SHP77 treated with DMSO at 0.1 percent for 48 hours (cell line): Measurements from ENCODE around the gene CERS5.
"Not testable (repeated sequence)": the region's sequence is repeated elsewhere in the genome, so short reads cannot be mapped to it uniquely, and the experiment has no call there.

Experiments
- DNase-seq: peaks from one replicate; lab custom pipeline; 2025; lab: John Stamatoyannopoulos, UW

Gene CERS5

GRCh38 chr12:50186681-50187080 is 19.5 kb upstream of the CERS5 start:
- no peak for DNase-seq

GRCh38 chr12:50185970-50186663 is 18.9 kb upstream of the CERS5 start:
- no peak for DNase-seq

GRCh38 chr12:50185301-50185895 is 18.2 kb upstream of the CERS5 start:
- DNase-seq: no peak

GRCh38 chr12:50184261-50184660 is 17.1 kb upstream of the CERS5 start:
- DNase-seq: no peak

GRCh38 chr12:50182461-50182860 is 15.3 kb upstream of the CERS5 start:
- DNase-seq: no peak

GRCh38 chr12:50181691-50182090 is 14.5 kb upstream of the CERS5 start:
- no peak for DNase-seq

- no peak for DNase-seq
These were observed 8.5 kb upstream of the CERS5 start for GRCh38 chr12:50175716-50176026.

GRCh38 chr12:50174971-50175715 is 8.0 kb upstream of the CERS5 start:
- peak; percentile 26 for DNase-seq

- DNase-seq: no peak
These were observed 445 bp downstream of the CERS5 start for GRCh38 chr12:50166799-50167048.

- no peak for DNase-seq
These were observed 2.2 kb downstream of the CERS5 start for GRCh38 chr12:50164963-50165362.

- no peak for DNase-seq
These were observed 4.9 kb downstream of the CERS5 start for GRCh38 chr12:50162230-50162629.

GRCh38 chr12:50160643-50161042 is 6.5 kb downstream of the CERS5 start:
- no peak for DNase-seq

GRCh38 chr12:50157259-50157658 is 9.9 kb downstream of the CERS5 start:
- no peak for DNase-seq

- DNase-seq: no peak
These were observed 10.5 kb downstream of the CERS5 start for GRCh38 chr12:50156641-50157040.

- not testable (repeated sequence) for DNase-seq
These were observed 12.2 kb downstream of the CERS5 start for GRCh38 chr12:50154947-50155346.

GRCh38 chr12:50151047-50151687 is 16.0 kb downstream of the CERS5 start:
- DNase-seq: no peak

- DNase-seq: no peak
These were observed 17.9 kb downstream of the CERS5 start for GRCh38 chr12:50149311-50149710.

GRCh38 chr12:50148011-50148410 is 19.2 kb downstream of the CERS5 start:
- DNase-seq: not testable (repeated sequence)

GRCh38 chr12:50147281-50147680 is 19.9 kb downstream of the CERS5 start:
- no peak for DNase-seq

GRCh38 chr12:50145439-50145838 is 21.7 kb downstream of the CERS5 start:
- no peak for DNase-seq

- no peak for DNase-seq
These were observed 24.2 kb downstream of the CERS5 start for GRCh38 chr12:50142993-50143392.

- DNase-seq: no peak
These were observed 34.5 kb downstream of the CERS5 start for GRCh38 chr12:50132505-50133135.

GRCh38 chr12:50129290-50129689 is 37.9 kb downstream of the CERS5 start:
- DNase-seq: no peak
